Transverse colon (tissue), 4 donors: ENCODE data around the gene SPRN. TPM values are rescaled to one million over a fixed set of nuclear protein-coding genes. Genes with fewer than 3 reads are reported as not detected.
"Not testable (repeated sequence)": the region's sequence is repeated elsewhere in the genome, so short reads cannot be mapped to it uniquely, and the experiment has no call there.

Experiments
- DNase-seq: peaks from one replicate; pipeline ENCODE4 v3.0.0-alpha.2; 2019
- H3K27ac ChIP-seq, 4 donors: fragments of 200-600 bp; sonication (generic); 2 replicates each; pipeline ENCODE4 v1.5.1; 2016 to 2018; ENCODE audit warnings: inconsistent platforms in 4 of 4
- H3K27me3 ChIP-seq: fragments of 200-600 bp; sonication (generic); 2 replicates; pipeline ENCODE4 v1.5.1; 2017; ENCODE audit warnings: inconsistent platforms
- H3K36me3 ChIP-seq, 4 donors: fragments of 200-600 bp; sonication (generic); 2 replicates each; pipeline ENCODE4 v1.5.1; 2017 to 2019; ENCODE audit warnings: inconsistent platforms in 4 of 4
- H3K4me1 ChIP-seq, 4 donors: fragments of 200-600 bp; sonication (generic); 2 replicates each; pipeline ENCODE4 v1.5.1; 2017 to 2020; ENCODE audit warnings: inconsistent platforms in 4 of 4
- H3K4me3 ChIP-seq, 4 donors: fragments of 200-600 bp; sonication (generic); 1 replicate in 1 of 4; 2 replicates in 3 of 4; pipeline versions ENCODE4 v1.5.1 to v1.6.1; 2017 to 2019; ENCODE audit warnings: inconsistent platforms in 4 of 4
- H3K9me3 ChIP-seq, 2 donors: fragments of 200-600 bp; sonication (generic); 2 replicates each; pipeline ENCODE4 v1.5.1; 2017 to 2019; ENCODE audit warnings: inconsistent platforms in 2 of 2
- EP300 ChIP-seq: sonication (generic); formaldehyde crosslinking; IDR thresholded peaks from one replicate; pipeline ENCODE4 v1.6.1; 2017; ENCODE audit warnings: antibody characterized with exemption, low read depth
- POLR2A ChIP-seq: fragments of 450-650 bp; IDR thresholded peaks from one replicate; pipeline ENCODE4 v1.6.1; 2016; ENCODE audit warnings: antibody characterized with exemption, mild to moderate bottlenecking, moderate library complexity
- POLR2AphosphoS5 ChIP-seq, 3 donors: sonication (generic); formaldehyde crosslinking; IDR thresholded peaks; one replicate each; pipeline ENCODE4 v1.6.1; 2016; ENCODE audit warnings: antibody characterized with exemption in 3 of 3
- WGBS, 2 donors: methylation state at CpG; one replicate each; pipeline ENCODE4 v1.1.5; 2018; ENCODE audit warnings: low coverage in 1 of 2; 5-methylcytosine and 5-hydroxymethylcytosine counted together
- in situ Hi-C, 4 donors: fragments of 200-750 bp; cut with MboI; loops; one replicate each; pipeline versions ENCODE4 v1.15.0 to v1.15.1; 2017; ENCODE audit warnings: low sequenced_read_pairs in 3 of 4, low pct_ligation_motif_present in 1 of 4, low pct_unique_long_range_greater_than_20kb in 1 of 4
- intact Hi-C: fragments of 100-400 bp; cut with DNase I; formaldehyde crosslinking; loops from one replicate; pipeline ENCODE4 v1.15.1; 2023; ENCODE audit warnings: low total_unique reads
- total RNA-seq, 4 donors: library from RNA; depleted of rRNA; stranded (reverse); fragments of >200 nt; gene quantifications; one replicate each; pipeline ENCODE4 v1.1.0, GENCODE V29; 2016
- TF ChIP-seq, protein P1 (sequence below), 5 experiments: fragments of 200-600 bp in 3 of 5; fragments of 450-650 bp in 2 of 5; sonication (generic) in 3 of 5; IDR thresholded peaks; 1 replicate in 2 of 5; 2 replicates in 3 of 5; pipeline ENCODE4 v1.5.1; 2016 to 2017; ENCODE audit warnings: antibody characterized with exemption in 5 of 5, inconsistent platforms in 3 of 5, mild to moderate bottlenecking in 2 of 5, moderate library complexity in 1 of 5

SPRN gene
- total RNA-seq, 4 donors from 2014 or later: not detected

DNA sequence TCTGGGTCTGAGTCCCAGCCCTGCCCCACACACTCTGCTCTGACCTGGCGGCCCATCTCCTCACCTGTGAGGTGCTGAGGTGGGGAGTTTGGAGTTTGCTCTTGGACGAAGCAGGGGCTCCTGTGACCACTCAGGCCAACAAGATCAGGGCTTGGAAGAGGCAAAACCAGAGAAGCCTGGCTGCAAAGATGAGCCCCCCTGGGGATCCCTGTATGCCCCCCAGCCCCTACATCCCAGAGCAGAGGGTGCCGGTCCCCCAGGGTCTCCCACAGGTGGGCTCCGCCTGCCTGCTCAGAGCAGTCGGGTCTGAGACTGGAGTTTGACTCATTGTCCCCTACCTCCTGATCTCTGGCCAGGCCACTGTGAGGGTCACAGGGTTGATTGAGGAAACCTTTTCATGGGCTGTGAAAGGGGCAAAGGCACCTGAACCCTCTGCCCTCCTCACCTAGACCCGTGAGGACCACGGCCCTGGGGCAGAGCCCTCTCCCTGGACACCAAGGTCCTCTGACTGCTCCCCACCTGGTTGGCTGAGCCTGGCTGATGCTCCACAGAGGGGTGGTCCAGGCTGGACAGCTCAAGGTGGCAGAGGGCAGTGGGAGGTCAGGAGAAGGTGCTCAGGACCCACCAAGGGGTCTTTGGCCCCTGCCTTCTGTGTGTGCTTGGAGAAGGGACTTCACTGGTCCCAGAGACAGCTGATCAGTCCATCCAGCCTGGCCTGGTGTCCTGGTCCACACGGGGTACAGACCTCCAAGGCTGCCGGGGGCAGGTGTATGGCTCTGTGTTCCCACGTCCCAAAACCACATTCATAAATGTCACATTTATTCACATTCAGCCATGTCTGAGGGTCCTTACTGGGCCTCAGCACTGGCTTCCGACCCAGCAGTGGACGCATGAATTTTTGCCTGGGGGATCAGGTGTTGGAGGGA, 20.2 kb upstream of the SPRN start:
- Histone ChIP-seq H3K4me3 (no peak overlapping the region), H3K27ac (no peak overlapping the region), H3K4me1 (no peaks in the 10 kb centered on the region), H3K27me3 (no peaks in the 10 kb centered on the region), H3K36me3 (no peaks in the 10 kb centered on the region), H3K9me3 (peaks cover 27 to 29% of the 10 kb centered on the region in 2 donors)
- DNase-seq: no peak
- 72 to 92% methylated on average over 3 to 11 of the region's 12 CpGs for WGBS, 2 donors
- in situ Hi-C loops (no loop called here), intact Hi-C loops (no loop called here)
- no peak for TF ChIP-seq POLR2A
- TF ChIP-seq, protein P1, sequence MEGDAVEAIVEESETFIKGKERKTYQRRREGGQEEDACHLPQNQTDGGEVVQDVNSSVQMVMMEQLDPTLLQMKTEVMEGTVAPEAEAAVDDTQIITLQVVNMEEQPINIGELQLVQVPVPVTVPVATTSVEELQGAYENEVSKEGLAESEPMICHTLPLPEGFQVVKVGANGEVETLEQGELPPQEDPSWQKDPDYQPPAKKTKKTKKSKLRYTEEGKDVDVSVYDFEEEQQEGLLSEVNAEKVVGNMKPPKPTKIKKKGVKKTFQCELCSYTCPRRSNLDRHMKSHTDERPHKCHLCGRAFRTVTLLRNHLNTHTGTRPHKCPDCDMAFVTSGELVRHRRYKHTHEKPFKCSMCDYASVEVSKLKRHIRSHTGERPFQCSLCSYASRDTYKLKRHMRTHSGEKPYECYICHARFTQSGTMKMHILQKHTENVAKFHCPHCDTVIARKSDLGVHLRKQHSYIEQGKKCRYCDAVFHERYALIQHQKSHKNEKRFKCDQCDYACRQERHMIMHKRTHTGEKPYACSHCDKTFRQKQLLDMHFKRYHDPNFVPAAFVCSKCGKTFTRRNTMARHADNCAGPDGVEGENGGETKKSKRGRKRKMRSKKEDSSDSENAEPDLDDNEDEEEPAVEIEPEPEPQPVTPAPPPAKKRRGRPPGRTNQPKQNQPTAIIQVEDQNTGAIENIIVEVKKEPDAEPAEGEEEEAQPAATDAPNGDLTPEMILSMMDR (IDR thresholded peaks at IDR 0.05): no peak
- TF ChIP-seq EP300: no peak
- TF ChIP-seq POLR2AphosphoS5 (IDR thresholded peaks at IDR 0.05): no peak

DNA sequence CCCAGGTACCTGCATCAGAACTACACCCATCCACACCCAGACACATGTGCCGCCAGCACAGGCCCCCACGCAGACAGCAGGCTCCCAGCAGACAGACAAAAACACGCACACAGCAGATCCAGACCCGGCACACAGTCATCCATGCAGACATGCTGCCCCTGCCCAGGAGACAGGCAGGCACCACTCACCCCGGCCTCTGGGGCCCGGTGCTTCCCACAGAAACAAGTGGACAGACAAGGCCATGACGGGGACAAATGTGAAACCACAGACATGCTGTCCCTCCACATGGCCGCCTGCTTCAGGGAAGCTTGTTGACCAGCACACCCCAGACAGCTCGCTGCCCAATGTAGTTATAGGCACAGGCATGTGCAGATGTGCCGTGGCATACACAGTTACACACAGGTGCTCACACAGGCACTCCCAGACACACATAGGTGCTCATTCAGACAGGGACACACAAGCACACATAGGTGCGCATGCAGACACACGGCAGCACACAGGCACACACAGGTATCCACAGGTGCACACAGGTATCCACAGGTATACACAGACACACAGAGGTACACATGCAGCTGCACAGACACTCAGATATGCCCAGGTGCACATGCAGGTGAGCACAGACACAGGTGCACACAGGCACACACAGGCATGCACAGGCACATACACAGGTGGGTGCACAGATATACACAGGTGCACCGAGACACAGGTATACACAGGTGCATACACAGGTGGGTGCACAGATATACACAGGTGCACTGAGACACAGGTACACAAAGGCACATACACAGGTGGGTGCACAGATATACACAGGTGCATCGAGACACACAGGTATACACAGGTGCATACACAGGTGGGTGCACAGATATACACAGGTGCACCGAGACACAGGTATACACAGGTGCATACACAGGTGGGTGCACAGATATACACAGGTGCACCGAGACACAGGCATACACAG, 18.8 kb upstream of the SPRN start:
- WGBS, 2 donors: 87% methylated on average over 16 of the region's 16 CpGs; no CpG with 5 or more reads in 1 of the 2 donors
- no peak overlapping the region for H3K4me3 ChIP-seq
- intact Hi-C loops (no loop called here), in situ Hi-C loops (no loop called here)
- H3K4me1 ChIP-seq: no peaks in the 10 kb centered on the region
- no peak overlapping the region for H3K27ac ChIP-seq
- H3K27me3 ChIP-seq: no peaks in the 10 kb centered on the region
- no peak for DNase-seq
- no peak for TF ChIP-seq POLR2AphosphoS5 (IDR thresholded peaks at IDR 0.05)
- no peak for TF ChIP-seq POLR2A
- no peaks in the 10 kb centered on the region for H3K36me3 ChIP-seq
- H3K9me3 ChIP-seq: peaks cover 18 to 19% of the 10 kb centered on the region in 2 donors

DNA sequence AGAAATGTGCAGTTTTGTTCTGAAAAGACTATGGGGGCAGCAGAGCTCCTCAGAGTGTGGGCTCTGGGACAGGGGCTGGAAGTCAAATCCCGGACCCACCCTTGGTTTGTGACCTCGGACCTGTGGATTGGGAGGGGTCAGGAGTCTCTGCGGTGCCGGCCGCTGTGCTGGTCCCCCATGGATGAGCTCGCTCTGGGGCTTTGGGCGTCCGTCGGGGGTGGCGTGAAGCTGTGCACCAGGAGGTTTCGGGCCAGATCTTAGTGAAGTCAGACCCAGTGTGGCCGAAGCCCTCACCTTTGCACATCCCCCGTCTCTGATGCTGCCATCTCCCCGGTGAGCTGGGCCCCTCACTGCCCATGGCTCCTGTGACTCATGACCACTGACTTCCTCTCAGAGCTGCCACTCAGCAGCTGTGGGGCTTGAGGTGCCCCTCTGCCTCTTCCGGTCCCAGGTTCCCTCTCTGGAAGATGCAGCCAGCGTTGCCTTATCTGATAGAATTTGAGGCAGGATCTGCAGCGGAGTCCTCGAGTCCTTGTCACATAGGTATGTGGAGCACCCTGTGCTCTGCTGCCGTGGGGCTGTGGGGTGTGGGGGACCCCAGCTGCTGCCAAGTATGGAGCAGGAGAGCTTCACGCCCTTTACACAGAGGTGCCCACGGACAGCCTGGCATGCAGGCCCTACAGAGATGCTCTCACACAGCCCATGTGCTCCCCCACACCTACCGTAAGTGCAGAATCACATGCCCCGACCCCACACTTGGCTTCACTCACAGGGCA, 18.0 kb upstream of the SPRN start:
- WGBS, 2 donors: 75% methylated on average over 21 of the region's 23 CpGs; no CpG with 5 or more reads in 1 of the 2 donors
- no peak overlapping the region for H3K27ac ChIP-seq
- intact Hi-C loops (no loop called here), in situ Hi-C loops (no loop called here)
- H3K4me3 ChIP-seq: no peak overlapping the region
- DNase-seq: no peak
- H3K4me1 ChIP-seq: no peaks in the 10 kb centered on the region
- no peak for TF ChIP-seq POLR2A
- H3K27me3 ChIP-seq: no peaks in the 10 kb centered on the region
- no peaks in the 10 kb centered on the region for H3K36me3 ChIP-seq
- H3K9me3 ChIP-seq: peaks cover 10 to 11% of the 10 kb centered on the region in 2 donors

DNA sequence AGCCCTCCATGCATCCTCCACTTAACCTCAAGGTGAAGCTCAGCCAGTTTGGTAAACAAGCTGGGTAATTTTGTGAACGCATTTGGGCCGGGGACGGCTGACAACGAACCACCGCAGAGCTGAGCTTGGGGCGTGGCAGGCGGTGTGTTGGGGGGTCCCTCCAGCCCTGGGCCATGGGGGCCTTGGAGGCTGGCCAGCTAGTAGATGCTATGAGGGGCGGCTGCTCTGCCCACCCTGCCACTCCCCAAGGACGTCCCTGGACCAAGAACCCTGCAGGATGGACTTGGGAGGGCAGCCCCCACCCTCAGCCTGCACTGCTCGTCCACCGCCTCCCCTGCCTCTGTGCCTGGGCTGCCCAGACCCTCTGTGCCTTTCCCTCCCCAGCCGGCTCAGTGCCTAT, 17.4 kb upstream of the SPRN start:
- Histone ChIP-seq H3K4me3 (no peak overlapping the region), H3K4me1 (no peaks in the 10 kb centered on the region), H3K36me3 (no peaks in the 10 kb centered on the region), H3K9me3 (peaks cover 4 to 5% of the 10 kb centered on the region in 2 donors), H3K27me3 (no peaks in the 10 kb centered on the region), H3K27ac (no peak overlapping the region)
- TF ChIP-seq, protein P1 (IDR thresholded peaks at IDR 0.05): no peak
- TF ChIP-seq POLR2A: no peak
- TF ChIP-seq POLR2AphosphoS5 (IDR thresholded peaks at IDR 0.05): no peak
- no peak for TF ChIP-seq EP300
- DNase-seq: no peak
- WGBS, 2 donors: 86% methylated on average over 11 of the region's 12 CpGs; no CpG with 5 or more reads in 1 of the 2 donors
- intact Hi-C loops: no loop called here
- in situ Hi-C loops: no loop called here

DNA sequence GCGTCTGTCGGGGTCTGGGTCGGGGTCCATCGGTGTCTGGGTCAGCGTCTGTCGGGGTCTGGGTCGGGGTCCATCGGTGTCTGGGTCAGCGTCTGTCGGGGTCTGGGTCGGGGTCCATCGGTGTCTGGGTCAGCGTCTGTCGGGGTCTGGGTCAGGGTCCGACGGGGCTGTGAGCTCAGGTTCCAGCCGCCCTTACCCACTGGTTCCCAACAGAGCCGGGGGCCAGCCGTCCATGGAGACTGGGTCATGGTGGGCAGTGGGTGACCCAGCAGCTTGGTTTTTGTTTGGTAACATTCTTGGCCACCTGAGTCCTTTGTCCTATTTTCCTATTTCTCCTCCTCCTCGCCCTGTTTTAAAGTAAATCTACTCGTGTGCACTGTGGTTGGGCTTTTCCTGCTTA, 16.9 kb upstream of the SPRN start:
- DNase-seq, intact Hi-C loops, H3K4me3 ChIP-seq, H3K9me3 ChIP-seq, H3K27me3 ChIP-seq, H3K4me1 ChIP-seq, H3K36me3 ChIP-seq, H3K27ac ChIP-seq, in situ Hi-C loops: not testable (repeated sequence)
- WGBS, 2 donors: 64 to 91% methylated on average over 2 to 15 of the region's 21 CpGs
